Natural killer cell treated with Interleukin-12 subunit alpha and Interleukin-12 subunit beta and Interleukin-15 and Interleukin-18, amount 100 ng/mL, for 72 hours (primary cell): ENCODE data around the gene GRM7. TPM values are rescaled to one million over a fixed set of nuclear protein-coding genes. Genes with fewer than 3 reads are reported as not detected.

Source experiments
- ATAC-seq, 2 donors: fragments of 150-1000 bp; cut with Tn5 transposase in 1 of 2; sonication (Bioruptor Pico), chemical (Tn5 transposase) in 1 of 2; 2 replicates each; pipeline ENCODE4 v1.10.0; 2021
- DNase-seq: peaks from one replicate; pipeline ENCODE4 v3.0.0; 2022; ENCODE audit warnings: low spot score
- H3K27ac Mint-ChIP-seq, 2 donors: 1 replicate in 1 of 2; 2 replicates in 1 of 2; pipeline ENCODE4 v1.8.0; 2022; ENCODE audit warnings: mixed read lengths in 2 of 2, mild to moderate bottlenecking in 1 of 2, moderate library complexity in 1 of 2
- H3K27me3 Mint-ChIP-seq, 2 donors: 1 replicate in 1 of 2; 2 replicates in 1 of 2; pipeline ENCODE4 v1.8.0; 2022; ENCODE audit warnings: mixed read lengths in 2 of 2
- H3K36me3 Mint-ChIP-seq: one replicate; pipeline ENCODE4 v1.8.0; 2022; ENCODE audit warnings: mixed read lengths
- H3K4me1 Mint-ChIP-seq, 2 donors: 1 replicate in 1 of 2; 2 replicates in 1 of 2; pipeline ENCODE4 v1.8.0; 2022; ENCODE audit warnings: low read depth in 2 of 2, mixed read lengths in 2 of 2, mild to moderate bottlenecking in 1 of 2
- H3K4me3 Mint-ChIP-seq: one replicate; pipeline ENCODE4 v1.8.0; 2022; ENCODE audit warnings: mixed read lengths
- H3K9me3 Mint-ChIP-seq: 2 replicates; pipeline ENCODE4 v1.8.0; 2022; ENCODE audit warnings: mixed read lengths
- total RNA-seq, 2 donors: library from RNA; stranded (reverse); gene quantifications; one replicate each; pipeline ENCODE4 v1.2.3, GENCODE V29; 2022

GRM7 gene
- total RNA-seq, 2 donors from 2014 or later = not detected

DNA sequence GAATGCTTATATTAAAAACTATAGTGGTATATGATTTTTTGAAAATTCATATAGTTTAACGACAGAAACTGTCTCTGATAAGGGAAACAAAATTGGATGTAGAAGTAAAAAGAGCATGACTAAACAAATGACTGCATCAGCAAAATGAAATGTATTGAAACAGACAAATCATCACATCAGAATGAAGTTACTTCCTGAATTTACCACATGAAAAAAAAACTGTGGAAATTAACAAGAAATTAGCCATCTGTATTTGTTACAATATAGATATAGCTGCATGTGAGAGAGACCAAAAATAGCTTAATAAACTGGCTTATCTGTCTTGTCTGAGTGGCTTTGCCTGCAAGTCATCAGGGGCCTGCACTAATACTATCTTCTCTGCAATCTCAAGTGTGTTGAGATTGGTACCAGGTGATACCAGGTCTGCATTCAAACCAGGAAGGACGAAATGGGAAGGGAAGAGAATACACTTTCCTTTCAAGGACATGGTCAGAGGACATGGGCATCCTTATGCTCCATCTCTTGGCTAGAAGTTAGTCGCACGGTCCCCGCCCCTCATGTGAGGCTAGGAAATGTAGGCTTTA is 388.7 kb downstream of the GRM7 start:
- Mint-ChIP-seq H3K27ac (no peak overlapping the region), H3K4me3 (no peak overlapping the region), H3K36me3 (no peaks in the 10 kb centered on the region), H3K27me3 (peaks cover 0 to 9% of the 10 kb centered on the region in 2 donors), H3K4me1 (no peaks in the 10 kb centered on the region), H3K9me3 (no peaks in the 10 kb centered on the region)
- ATAC-seq (no peak), DNase-seq (no peak)

GRCh38 chr3:7254251-7254650 is 393.3 kb downstream of the GRM7 start:
- ATAC-seq (no peak), DNase-seq (no peak)
- H3K27ac Mint-ChIP-seq = no peak overlapping the region
- H3K9me3 Mint-ChIP-seq = no peaks in the 10 kb centered on the region
- no peak overlapping the region for H3K4me3 Mint-ChIP-seq
- peaks cover 0 to 5% of the 10 kb centered on the region in 2 donors for H3K27me3 Mint-ChIP-seq
- H3K4me1 Mint-ChIP-seq = no peaks in the 10 kb centered on the region
- H3K36me3 Mint-ChIP-seq = no peaks in the 10 kb centered on the region

GRCh38 chr3:7260975-7261374 is 400.1 kb downstream of the GRM7 start:
- ATAC-seq = no peak
- no peaks in the 10 kb centered on the region for H3K9me3 Mint-ChIP-seq
- H3K4me1 Mint-ChIP-seq = no peaks in the 10 kb centered on the region
- H3K4me3 Mint-ChIP-seq = no peak overlapping the region
- H3K27ac Mint-ChIP-seq = no peak overlapping the region
- no peaks in the 10 kb centered on the region for H3K36me3 Mint-ChIP-seq
- peaks cover 3 to 7% of the 10 kb centered on the region in 2 donors for H3K27me3 Mint-ChIP-seq
- DNase-seq = no peak

- Mint-ChIP-seq H3K4me3 (no peak overlapping the region), H3K27ac (no peak overlapping the region), H3K9me3 (no peaks in the 10 kb centered on the region), H3K4me1 (no peaks in the 10 kb centered on the region), H3K36me3 (no peaks in the 10 kb centered on the region), H3K27me3 (peaks cover 3 to 7% of the 10 kb centered on the region in 2 donors)
- peak; percentile 31 to 32 for ATAC-seq
- no peak for DNase-seq
Measured at GRCh38 chr3:7263347-7264195, 402.7 kb downstream of the GRM7 start.

DNA sequence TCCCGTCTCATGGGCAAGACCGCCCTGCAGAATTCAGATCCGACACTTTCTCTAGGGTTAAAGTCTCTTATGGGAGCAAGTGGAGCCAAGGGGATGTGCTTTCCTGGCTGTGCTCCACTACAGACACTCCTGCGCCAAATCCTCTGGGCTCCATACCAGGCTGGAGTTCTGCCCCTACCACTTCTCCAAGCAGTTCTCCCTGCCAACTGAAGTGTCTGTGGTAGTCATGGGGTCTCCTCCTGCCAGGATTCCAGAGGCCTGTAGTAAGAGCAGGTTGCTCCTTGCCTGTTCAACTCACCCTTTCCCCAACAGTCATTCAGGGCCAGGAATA is 403.2 kb downstream of the GRM7 start:
- Mint-ChIP-seq H3K27ac (no peak overlapping the region), H3K9me3 (no peaks in the 10 kb centered on the region), H3K4me3 (no peak overlapping the region), H3K27me3 (peaks cover 3 to 7% of the 10 kb centered on the region in 2 donors), H3K4me1 (no peaks in the 10 kb centered on the region), H3K36me3 (no peaks in the 10 kb centered on the region)
- DNase-seq = no peak
- no peak for ATAC-seq

GRCh38 chr3:7265736-7266135 is 404.8 kb downstream of the GRM7 start:
- no peaks in the 10 kb centered on the region for H3K9me3 Mint-ChIP-seq
- no peaks in the 10 kb centered on the region for H3K4me1 Mint-ChIP-seq
- DNase-seq = no peak
- no peak for ATAC-seq
- H3K27me3 Mint-ChIP-seq = peaks cover 3 to 7% of the 10 kb centered on the region in 2 donors
- no peaks in the 10 kb centered on the region for H3K36me3 Mint-ChIP-seq
- no peak overlapping the region for H3K27ac Mint-ChIP-seq
- no peak overlapping the region for H3K4me3 Mint-ChIP-seq

DNA sequence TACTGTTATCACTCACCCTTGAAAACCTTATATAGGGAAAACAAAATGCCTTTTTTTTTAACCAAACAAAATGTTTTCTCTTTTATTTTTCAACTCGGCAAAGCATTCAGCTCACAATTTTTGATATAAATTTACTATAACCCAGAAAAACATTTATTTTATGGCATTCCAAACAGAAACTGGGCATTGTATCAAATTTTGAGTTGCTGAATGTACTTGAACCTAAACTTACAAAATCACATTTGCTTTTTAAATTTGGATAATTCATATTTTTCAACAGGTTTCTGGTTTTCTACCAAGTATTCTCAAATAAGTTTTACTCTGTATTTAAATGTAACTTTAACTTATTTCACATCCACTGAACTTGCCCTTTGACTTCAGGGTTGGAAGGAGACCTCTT is 405.6 kb downstream of the GRM7 start:
- Mint-ChIP-seq H3K36me3 (no peaks in the 10 kb centered on the region), H3K9me3 (no peaks in the 10 kb centered on the region), H3K27me3 (peaks cover 3 to 7% of the 10 kb centered on the region in 2 donors), H3K4me1 (no peaks in the 10 kb centered on the region), H3K4me3 (no peak overlapping the region), H3K27ac (no peak overlapping the region)
- DNase-seq = no peak
- ATAC-seq = no peak

- Mint-ChIP-seq H3K27me3 (no peaks in the 10 kb centered on the region), H3K27ac (no peak overlapping the region), H3K9me3 (no peaks in the 10 kb centered on the region), H3K4me1 (no peaks in the 10 kb centered on the region), H3K36me3 (peaks cover 6% of the 10 kb centered on the region), H3K4me3 (no peak overlapping the region)
- no peak for DNase-seq
- no peak for ATAC-seq
Measured at GRCh38 chr3:7270731-7271130, 409.8 kb downstream of the GRM7 start.

- Mint-ChIP-seq H3K27me3 (no peaks in the 10 kb centered on the region), H3K4me1 (no peaks in the 10 kb centered on the region), H3K4me3 (no peak overlapping the region)
Measured at GRCh38 chr3:7271631-7272030, 410.7 kb downstream of the GRM7 start.

GRCh38 chr3:7272203-7272602 is 411.3 kb downstream of the GRM7 start:
- H3K4me3 Mint-ChIP-seq = no peak overlapping the region
- H3K27me3 Mint-ChIP-seq = no peaks in the 10 kb centered on the region
- no peaks in the 10 kb centered on the region for H3K9me3 Mint-ChIP-seq
- H3K4me1 Mint-ChIP-seq = no peaks in the 10 kb centered on the region
- H3K27ac Mint-ChIP-seq = no peak overlapping the region
- peaks cover 6% of the 10 kb centered on the region for H3K36me3 Mint-ChIP-seq
- ATAC-seq (no peak), DNase-seq (no peak)

More at GRCh38 chr3:7271631-7272030, 410.7 kb downstream of the GRM7 start:
- no peaks in the 10 kb centered on the region for H3K9me3 Mint-ChIP-seq
- DNase-seq (no peak), ATAC-seq (no peak)
- H3K27ac Mint-ChIP-seq = no peak overlapping the region
- H3K36me3 Mint-ChIP-seq = peaks cover 6% of the 10 kb centered on the region

DNA sequence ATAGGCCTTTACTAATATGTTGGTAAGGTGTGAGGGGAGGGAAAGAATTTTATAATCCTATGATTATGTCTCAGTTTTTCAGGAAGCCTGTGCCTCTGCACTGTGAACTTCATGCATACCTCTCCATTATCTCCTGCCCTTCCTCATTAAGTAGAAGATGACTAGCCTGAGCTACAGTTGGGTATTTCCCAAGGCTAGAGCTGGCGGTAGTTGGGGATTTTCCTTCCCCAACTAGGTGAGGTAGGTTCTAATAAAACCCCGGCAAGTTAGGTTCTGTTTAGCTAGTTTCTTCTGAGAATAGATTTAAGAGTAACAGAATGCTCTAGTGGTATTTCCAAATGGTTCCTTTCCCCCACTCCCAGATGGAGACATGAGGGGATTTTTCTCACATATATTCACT is 414.5 kb downstream of the GRM7 start:
- ATAC-seq = no peak
- no peaks in the 10 kb centered on the region for H3K9me3 Mint-ChIP-seq
- H3K27ac Mint-ChIP-seq = no peak overlapping the region
- H3K4me1 Mint-ChIP-seq = no peaks in the 10 kb centered on the region
- H3K4me3 Mint-ChIP-seq = no peak overlapping the region
- peaks cover 6% of the 10 kb centered on the region for H3K36me3 Mint-ChIP-seq
- DNase-seq = no peak
- H3K27me3 Mint-ChIP-seq = no peaks in the 10 kb centered on the region

- no peaks in the 10 kb centered on the region for H3K4me1 Mint-ChIP-seq
- no peaks in the 10 kb centered on the region for H3K36me3 Mint-ChIP-seq
- H3K27me3 Mint-ChIP-seq = no peaks in the 10 kb centered on the region
- H3K27ac Mint-ChIP-seq = no peak overlapping the region
- no peaks in the 10 kb centered on the region for H3K9me3 Mint-ChIP-seq
- no peak for ATAC-seq
- no peak overlapping the region for H3K4me3 Mint-ChIP-seq
- no peak for DNase-seq
Measured at GRCh38 chr3:7280318-7280717, 419.4 kb downstream of the GRM7 start.

DNA sequence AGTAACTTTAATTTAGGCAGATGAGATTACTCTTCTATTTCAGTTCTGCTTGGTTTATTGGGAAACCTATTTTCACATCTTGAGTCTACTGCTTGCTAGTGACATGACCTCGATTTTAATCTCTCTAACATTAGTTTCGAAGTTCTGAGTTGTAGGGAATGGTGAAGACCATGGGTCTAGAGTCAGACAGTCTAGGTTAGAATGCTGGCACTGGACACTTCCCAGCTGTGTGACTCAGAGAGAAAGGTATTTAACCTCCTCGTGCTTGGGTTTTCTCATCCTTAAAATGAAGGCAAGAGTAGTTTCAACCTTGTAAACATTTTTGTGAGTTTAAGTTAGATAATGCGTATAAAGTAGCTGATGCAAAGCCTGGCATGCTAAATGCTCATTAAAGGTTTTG is 422.1 kb downstream of the GRM7 start:
- Mint-ChIP-seq H3K4me3 (no peak overlapping the region), H3K36me3 (no peaks in the 10 kb centered on the region), H3K9me3 (no peaks in the 10 kb centered on the region), H3K4me1 (peaks cover 0 to 2% of the 10 kb centered on the region in 2 donors), H3K27me3 (no peaks in the 10 kb centered on the region), H3K27ac (no peak overlapping the region)
- ATAC-seq (no peak), DNase-seq (no peak)

- no peaks in the 10 kb centered on the region for H3K36me3 Mint-ChIP-seq
Measured at GRCh38 chr3:7285505-7285904, 424.6 kb downstream of the GRM7 start.

More at GRCh38 chr3:7285505-7285904, 424.6 kb downstream of the GRM7 start:
- H3K4me1 Mint-ChIP-seq = peaks cover 2 to 10% of the 10 kb centered on the region in 2 donors
- DNase-seq = no peak
- H3K4me3 Mint-ChIP-seq = no peak overlapping the region
- no peak for ATAC-seq
- H3K9me3 Mint-ChIP-seq = no peaks in the 10 kb centered on the region
- H3K27me3 Mint-ChIP-seq = no peaks in the 10 kb centered on the region
- no peak overlapping the region for H3K27ac Mint-ChIP-seq
